GM19467 (cell line): ENCODE measurements around the gene DDAH1.

Experiments used
- ATAC-seq: cut with Tn5 transposase; IDR thresholded peaks from one replicate; pipeline ENCODE4 v1.9.1; 2021; ENCODE audit warnings: mild to moderate bottlenecking, moderate library complexity; ENCODE audit not compliant: unreplicated experiment

Gene DDAH1

GRCh38 chr1:85277802-85278201 lies 187.2 kb downstream of the DDAH1 start:
- ATAC-seq: no peak

DNA sequence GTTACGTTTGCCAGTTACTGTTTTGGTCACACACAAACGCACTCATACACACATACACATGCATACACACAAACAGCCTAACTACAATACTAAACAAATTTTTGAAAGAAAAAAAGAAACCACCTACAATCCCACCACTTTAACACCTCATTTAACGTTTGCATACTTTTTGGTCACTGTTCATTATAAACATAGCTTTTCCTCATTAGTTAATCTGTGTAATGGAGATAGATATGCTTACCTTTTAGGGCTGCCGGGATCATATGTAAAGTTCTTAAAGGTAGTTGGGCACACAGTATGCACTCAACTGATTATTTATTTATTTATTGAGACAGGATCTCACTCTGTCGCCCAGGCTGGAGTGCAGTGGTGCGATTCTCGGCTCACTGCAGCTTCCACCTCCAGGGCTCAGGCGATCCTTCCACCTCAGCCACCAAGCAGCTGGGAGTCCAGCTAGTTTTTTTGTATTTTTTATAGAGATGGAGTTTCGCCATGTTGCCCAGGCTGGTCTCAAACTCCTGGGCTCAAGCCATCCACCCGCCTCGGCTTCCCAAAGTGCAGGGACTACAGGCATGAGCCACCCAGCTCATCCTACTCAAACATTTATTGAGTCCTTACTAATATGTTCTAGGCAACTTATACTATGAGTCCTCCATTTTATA lies 187.8 kb downstream of the DDAH1 start:
- no peak for ATAC-seq

DNA sequence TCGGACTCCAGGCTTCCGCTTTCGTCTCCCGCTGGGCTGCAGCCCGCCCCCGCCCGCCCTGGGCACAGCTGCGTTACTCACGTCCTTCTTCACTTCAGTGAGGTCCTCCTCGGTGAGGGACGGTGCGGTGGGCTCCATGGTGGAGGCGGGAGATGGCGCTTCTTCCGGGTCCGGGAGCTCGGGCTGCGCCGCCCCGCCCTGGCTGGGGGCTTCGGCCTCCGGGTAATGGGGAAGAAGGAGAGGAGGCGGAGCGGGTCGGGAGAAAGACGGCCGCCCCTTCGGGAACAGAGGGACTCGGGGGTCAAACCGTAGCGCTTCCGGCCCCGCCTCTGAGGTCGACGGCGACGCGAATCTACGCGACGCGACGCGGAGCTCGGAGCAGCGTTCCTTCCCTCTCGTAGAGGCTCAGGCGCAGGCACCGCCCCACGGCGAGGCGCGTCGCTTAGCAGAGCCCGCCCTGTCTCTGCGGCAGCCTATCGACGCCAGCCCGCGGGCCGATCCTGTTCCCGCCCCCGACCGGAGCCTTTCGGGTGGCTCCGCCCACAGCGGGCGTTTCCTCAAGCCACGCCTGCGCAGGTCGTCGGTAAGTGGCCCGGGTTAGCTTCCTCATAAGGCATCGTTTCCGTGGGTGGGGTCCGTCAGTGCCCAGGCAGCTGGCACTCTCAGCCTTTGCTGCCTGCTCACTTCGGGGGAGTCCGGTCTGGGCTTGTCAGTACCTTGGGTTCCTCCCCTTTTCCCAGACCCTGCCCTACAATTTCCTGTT lies 188.6 kb downstream of the DDAH1 start, which contains the start of gene BCL10:
Gene BCL10 (minus strand): TSS at position 418 of the 763 bp plus-strand sequence. CDS start 280 bp downstream, at position 138.
- peak; percentile 98 for ATAC-seq

GRCh38 chr1:85275701-85276214 lies 189.2 kb downstream of the DDAH1 start:
- no peak for ATAC-seq

- ATAC-seq: no peak
Observed at GRCh38 chr1:85274969-85275453, 189.9 kb downstream of the DDAH1 start.

- no peak for ATAC-seq
Observed at GRCh38 chr1:85273397-85273796, 191.6 kb downstream of the DDAH1 start.

- no peak for ATAC-seq
Observed at GRCh38 chr1:85268801-85269585, 196.0 kb downstream of the DDAH1 start.
